GM19372 (cell line): ENCODE data around the gene SKOR1.

ENCODE experiments used
- ATAC-seq: cut with Tn5 transposase; IDR thresholded peaks from one replicate; pipeline ENCODE4 v1.9.1; 2021; ENCODE audit warnings: mild to moderate bottlenecking, low read depth, moderate library complexity; ENCODE audit not compliant: unreplicated experiment

SKOR1 gene

GRCh38 chr15:67792250-67792942 lies 32.9 kb upstream of the SKOR1 start:
- ATAC-seq, result no peak

- ATAC-seq, result no peak
Observed at GRCh38 chr15:67794832-67795574, 30.3 kb upstream of the SKOR1 start.

GRCh38 chr15:67796196-67797127 lies 28.8 kb upstream of the SKOR1 start:
- ATAC-seq, result no peak

- ATAC-seq, result no peak
Observed at GRCh38 chr15:67799801-67800205, 25.5 kb upstream of the SKOR1 start.

- ATAC-seq, result no peak
Observed at GRCh38 chr15:67801142-67801541, 24.2 kb upstream of the SKOR1 start.

- ATAC-seq, result no peak
Observed at GRCh38 chr15:67801926-67802914, 23.1 kb upstream of the SKOR1 start.

GRCh38 chr15:67803299-67803698 lies 22.0 kb upstream of the SKOR1 start:
- no peak for ATAC-seq

- ATAC-seq, result no peak
Observed at GRCh38 chr15:67803996-67804843, 21.1 kb upstream of the SKOR1 start.

- ATAC-seq, result no peak
Observed at GRCh38 chr15:67805008-67805665, 20.2 kb upstream of the SKOR1 start.

- no peak for ATAC-seq
Observed at GRCh38 chr15:67805666-67806516, 19.4 kb upstream of the SKOR1 start.

GRCh38 chr15:67806536-67806935 lies 18.8 kb upstream of the SKOR1 start:
- no peak for ATAC-seq

- ATAC-seq, result no peak
Observed at GRCh38 chr15:67807141-67807540, 18.2 kb upstream of the SKOR1 start.

- no peak for ATAC-seq
Observed at GRCh38 chr15:67807836-67808235, 17.5 kb upstream of the SKOR1 start.

- no peak for ATAC-seq
Observed at GRCh38 chr15:67808821-67809220, 16.5 kb upstream of the SKOR1 start.

GRCh38 chr15:67809441-67809840 lies 15.9 kb upstream of the SKOR1 start:
- no peak for ATAC-seq

GRCh38 chr15:67809866-67810265 lies 15.4 kb upstream of the SKOR1 start:
- no peak for ATAC-seq

- ATAC-seq, result no peak
Observed at GRCh38 chr15:67812241-67812644, 13.1 kb upstream of the SKOR1 start.
